GM18499 (cell line): ENCODE data around the gene CKS1B.

Source experiments
- ATAC-seq: cut with Tn5 transposase; IDR thresholded peaks from one replicate; pipeline ENCODE4 v1.9.1; 2021; ENCODE audit warnings: moderate number of reproducible peaks; ENCODE audit not compliant: insufficient read depth, unreplicated experiment

CKS1B gene

GRCh38 chr1:154999571-155000410, 25.3 kb downstream of the CKS1B start:
- no peak for ATAC-seq

GRCh38 chr1:155000411-155000725, 25.9 kb downstream of the CKS1B start:
- no peak for ATAC-seq

DNA sequence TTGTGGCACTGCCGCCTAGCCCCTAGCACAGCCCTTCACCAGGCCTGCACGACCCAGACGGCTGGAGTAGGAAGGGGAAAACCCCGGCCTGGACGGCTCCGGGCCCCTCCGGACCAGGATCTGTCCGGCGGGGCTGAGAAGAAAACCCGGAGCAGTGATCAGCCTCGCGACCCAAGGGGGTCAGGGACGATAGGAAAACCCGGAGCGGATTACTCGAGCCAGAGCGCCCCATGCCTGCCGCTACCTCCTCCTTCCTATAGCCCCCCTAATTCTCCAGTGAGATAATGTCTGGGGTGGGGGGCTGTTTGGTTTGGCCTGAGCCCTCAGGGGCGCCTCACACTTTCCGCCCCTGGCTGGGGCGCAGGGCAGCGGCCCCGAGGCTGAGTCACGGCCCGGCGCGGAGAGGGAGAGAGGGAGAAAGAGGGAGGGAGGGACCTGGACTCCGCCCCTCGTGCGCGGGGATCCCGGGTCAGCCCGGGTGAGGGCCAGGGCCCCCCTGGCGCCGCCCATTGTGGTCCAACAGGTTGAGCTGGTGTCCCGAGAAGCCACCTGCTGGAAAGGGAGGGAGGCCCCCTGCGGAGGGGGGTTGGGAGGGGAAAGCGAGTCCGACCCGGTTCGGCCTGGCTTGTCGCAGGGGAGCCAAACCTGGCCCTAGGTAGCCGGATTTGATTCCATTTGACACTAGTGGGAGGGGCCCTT, 26.4 kb downstream of the CKS1B start:
- ATAC-seq: no peak

DNA sequence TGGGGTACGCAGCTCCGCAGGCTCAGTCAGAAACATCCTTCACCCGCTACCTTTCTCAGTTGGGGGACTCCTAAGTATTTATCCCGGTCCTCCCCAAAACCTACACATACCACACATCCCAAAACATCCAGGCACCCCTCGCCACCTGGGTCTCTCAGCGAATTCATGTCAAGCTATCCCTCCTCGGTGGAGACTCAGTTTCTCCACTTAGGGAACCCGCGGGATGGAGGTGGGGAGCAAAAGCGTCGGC, 26.9 kb downstream of the CKS1B start:
- ATAC-seq: no peak

- no peak for ATAC-seq
Measured at GRCh38 chr1:155001675-155002463, 27.4 kb downstream of the CKS1B start.

DNA sequence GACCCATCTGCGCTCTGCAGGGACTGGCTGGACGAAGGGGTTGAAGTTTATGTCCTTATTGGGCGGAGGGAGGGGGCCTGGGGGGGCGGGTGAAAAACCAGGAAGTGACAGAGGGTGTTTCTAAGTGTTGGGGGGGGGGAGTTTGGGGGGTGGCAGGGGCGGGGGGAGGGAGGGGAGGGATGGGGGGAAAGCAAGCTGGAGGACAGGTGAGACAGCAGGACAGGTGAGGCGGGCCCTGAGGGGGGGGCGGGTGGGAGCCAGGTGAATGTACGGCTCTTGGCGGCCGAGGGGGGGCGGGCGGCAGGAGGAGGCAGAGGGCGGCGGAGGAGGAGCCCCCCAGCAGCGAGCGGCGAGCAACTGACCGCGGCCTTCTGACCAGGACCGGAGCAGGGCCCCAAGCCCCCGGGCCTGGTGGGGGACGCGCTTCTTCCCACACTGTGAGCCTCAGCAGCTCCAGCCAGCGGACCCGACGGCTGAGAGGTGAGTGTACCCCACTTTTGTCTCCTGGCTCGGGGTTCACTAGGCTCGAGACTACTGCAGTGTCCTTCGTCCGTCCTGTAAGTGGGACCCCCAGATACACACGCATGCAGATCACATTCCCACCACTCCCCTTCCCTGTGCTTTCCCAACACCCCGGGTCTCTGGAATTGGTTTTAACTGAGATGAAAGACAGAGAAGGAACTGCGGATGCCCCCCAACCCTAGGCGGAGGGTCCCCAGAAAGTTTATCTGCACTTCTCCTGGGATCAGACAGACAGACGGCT, 28.2 kb downstream of the CKS1B start, which contains the start of gene ZBTB7B:
ZBTB7B (plus strand) TSS at position 339 of the 763 bp plus-strand sequence. CDS start 11,859 bp downstream, outside the sequence.
- ATAC-seq: no peak

GRCh38 chr1:155003227-155003765, 28.8 kb downstream of the CKS1B start:
- ATAC-seq: no peak

DNA sequence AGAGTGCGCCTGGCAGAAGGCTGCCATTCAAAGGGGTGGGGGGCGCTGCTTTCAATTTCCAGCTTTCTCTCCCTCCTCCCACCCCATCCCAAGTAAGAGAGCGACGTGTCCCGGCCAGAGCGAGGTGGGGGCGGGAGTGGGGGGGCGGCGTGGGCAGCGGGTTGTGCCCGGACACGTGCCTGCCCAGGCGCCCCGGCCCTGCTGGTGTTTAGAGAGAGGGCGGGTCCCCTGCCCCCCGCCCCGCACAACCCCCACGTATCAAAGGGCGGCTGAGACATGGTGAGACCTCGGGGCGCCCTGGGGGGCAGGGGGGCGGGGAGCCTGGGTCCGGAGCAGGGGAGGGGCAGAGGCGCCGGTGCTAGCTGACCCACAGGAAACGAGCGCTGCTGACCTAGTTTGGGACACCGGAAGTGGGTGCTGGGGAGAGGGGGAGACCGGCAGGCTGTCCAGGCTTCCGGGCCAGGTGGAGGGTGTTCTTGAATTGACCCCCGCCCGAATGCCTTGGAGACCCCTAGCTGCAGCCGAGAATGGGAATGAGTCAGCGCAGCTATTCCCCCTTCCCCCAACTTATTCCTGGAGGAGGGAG, 29.4 kb downstream of the CKS1B start:
- no peak for ATAC-seq

DNA sequence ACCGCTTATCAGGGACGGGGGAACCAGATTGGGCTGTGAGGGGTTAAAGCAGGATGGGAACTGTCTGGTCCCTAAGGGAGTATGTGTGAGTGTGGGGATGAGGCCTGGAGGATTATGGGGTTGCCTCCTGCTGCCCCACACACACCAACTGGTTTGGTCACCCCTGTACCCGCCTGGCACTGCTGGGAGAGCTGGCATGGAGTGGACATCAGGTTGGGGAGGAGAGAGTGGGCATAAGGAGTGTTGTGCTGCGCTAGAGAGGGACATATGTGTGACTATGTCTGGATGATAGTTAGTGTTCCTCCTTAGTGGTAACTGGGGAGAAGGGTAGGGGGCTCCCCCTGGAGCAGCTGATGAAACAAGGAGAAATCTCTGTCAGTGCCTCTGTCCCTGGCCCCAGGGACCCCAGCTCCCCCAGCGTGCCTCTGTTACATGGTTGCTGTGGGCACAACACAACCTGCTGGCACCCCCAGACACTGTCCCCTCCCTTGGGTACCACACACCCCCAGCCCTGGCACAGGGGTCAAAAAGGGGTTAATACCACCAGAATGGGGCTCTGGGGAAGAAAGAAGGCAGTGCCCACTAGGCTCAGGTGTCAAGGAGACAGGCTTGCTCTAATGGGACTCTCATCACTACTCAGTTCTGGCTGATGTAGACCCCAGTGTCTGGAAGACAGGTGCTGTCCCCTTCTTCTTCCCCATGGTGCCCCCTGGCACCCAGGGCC, 30.0 kb downstream of the CKS1B start:
- ATAC-seq: no peak

GRCh38 chr1:155005076-155006011, 30.9 kb downstream of the CKS1B start:
- ATAC-seq: no peak

GRCh38 chr1:155006601-155007101, 32.2 kb downstream of the CKS1B start:
- ATAC-seq: no peak

GRCh38 chr1:155007251-155007828, 32.9 kb downstream of the CKS1B start:
- no peak for ATAC-seq

- ATAC-seq: no peak
Measured at GRCh38 chr1:155008015-155008941, 33.8 kb downstream of the CKS1B start.

GRCh38 chr1:155009221-155009711, 34.8 kb downstream of the CKS1B start:
- ATAC-seq: no peak

- ATAC-seq: no peak
Measured at GRCh38 chr1:155009742-155010141, 35.3 kb downstream of the CKS1B start.

GRCh38 chr1:155010211-155010918, 35.9 kb downstream of the CKS1B start:
- ATAC-seq: no peak
